K562 (cell line): ENCODE results near the gene ETV3L. TPM values are rescaled to one million over a fixed set of nuclear protein-coding genes. Genes with fewer than 3 reads are reported as not detected.

Experiments
- ATAC-seq: fragments of 200-7000 bp; cut with Tn5 transposase; 3 replicates; pipeline ENCODE4 v1.9.1; 2020; ENCODE audit warnings: moderate library complexity
- BruUV-seq: library from RNA; stranded (reverse); fragments of 400-500 nt; replicated peaks from 2 replicates; lab custom pipeline; 2021; lab: Mats Ljungman, UMichigan
- CTCF ChIA-PET: fragments of 300-600 bp; formaldehyde crosslinking; extraction: SDS; loops from one replicate; lab custom pipeline; 2021; ENCODE audit warnings: low intra/inter-chr PET ratio; lab: Yijun Ruan, JAX
- POLR2A ChIA-PET: fragments of 300-600, 350-650 bp; sonication (Branson Sonifier 250); formaldehyde crosslinking; extraction: SDS; loops from one replicate; lab custom pipeline; 2021; ENCODE audit warnings: antibody characterized with exemption, inconsistent platforms; lab: Yijun Ruan, JAX
- DNase-seq, 4 experiments: peaks; one replicate each; pipeline versions ENCODE4 v3.0.0 to v3.0.0-alpha.2; 2011 to 2018; ENCODE audit warnings: low spot score in 3 of 4, mixed read lengths in 3 of 4; ENCODE audit errors: extremely low read depth in 1 of 4
- FAIRE-seq: peaks from 2 replicates; lab custom pipeline; 2011; peaks lifted over from hg19 to GRCh38; lab: Jason Lieb, UNC
- H2AFZ ChIP-seq: 2 replicates; pipeline ENCODE4 v1.6.0; 2011; ENCODE audit warnings: low read depth, low read length, control low read depth, inconsistent platforms
- H3K27ac ChIP-seq: fragments of 200-600 bp; 3 replicates; pipeline ENCODE4 v1.8.0; 2011; ENCODE audit warnings: low read depth, mild to moderate bottlenecking, control low read depth, inconsistent platforms, low read length, moderate library complexity, mixed read lengths; ENCODE audit errors: extremely low read depth
- H3K27me3 ChIP-seq, 2 experiments: fragments of 300-600 bp in 1 of 2; 2 replicates in 1 of 2; 3 replicates in 1 of 2; pipeline versions ENCODE4 v1.6.0 to v1.8.0; 2011; ENCODE audit warnings: inconsistent platforms in 2 of 2, low read length in 2 of 2, mild to moderate bottlenecking in 1 of 2, mixed read lengths in 1 of 2, moderate library complexity in 1 of 2; ENCODE audit not compliant: control insufficient read depth in 2 of 2, insufficient read depth in 2 of 2
- H3K36me3 ChIP-seq: fragments of 300-600 bp; 3 replicates; pipeline ENCODE4 v1.8.0; 2011; ENCODE audit warnings: mild to moderate bottlenecking, low read length, inconsistent platforms; ENCODE audit not compliant: control insufficient read depth, insufficient read depth
- H3K4me1 ChIP-seq, 2 experiments: fragments of 200-600 bp in 1 of 2; replicated peaks in 1 of 2; 2 replicates in 1 of 2; 3 replicates in 1 of 2; pipeline versions ENCODE4 v1.5.1 to v1.8.0; 2011; ENCODE audit warnings: inconsistent platforms in 2 of 2, low read length in 2 of 2, mild to moderate bottlenecking in 1 of 2, mixed read lengths in 1 of 2, moderate library complexity in 1 of 2; ENCODE audit not compliant: control insufficient read depth in 2 of 2, insufficient read depth in 2 of 2
- H3K4me2 ChIP-seq: 2 replicates; pipeline ENCODE4 v1.6.1; 2011; ENCODE audit warnings: low read length, control low read depth, inconsistent platforms, mixed read lengths; ENCODE audit not compliant: insufficient read depth
- H3K4me3 ChIP-seq: fragments of 200-600 bp; sonication (generic), shearing (Covaris generic); 2 replicates; pipeline ENCODE4 v1.5.1; 2016; ENCODE audit warnings: control low read depth, inconsistent platforms
- H3K79me2 ChIP-seq: fragments of 200-600 bp; 3 replicates; pipeline ENCODE4 v1.8.0; 2011; ENCODE audit warnings: low read length, inconsistent platforms; ENCODE audit not compliant: control insufficient read depth, insufficient read depth
- H3K9ac ChIP-seq, 2 experiments: 2 replicates each; pipeline versions ENCODE4 v1.6.0 to v1.6.1; 2011; ENCODE audit warnings: low read depth in 2 of 2, low read length in 2 of 2, control low read depth in 1 of 2, inconsistent platforms in 1 of 2, mild to moderate bottlenecking in 1 of 2, mixed read lengths in 1 of 2; ENCODE audit not compliant: insufficient read depth in 1 of 2
- H3K9me1 ChIP-seq: one replicate; pipeline ENCODE4 v1.6.0; 2011; ENCODE audit warnings: inconsistent platforms, mild to moderate bottlenecking, low read length, moderate library complexity; ENCODE audit not compliant: control insufficient read depth, insufficient read depth
- H3K9me3 ChIP-seq: replicated peaks from 2 replicates; pipeline ENCODE4 v1.5.1; 2011; ENCODE audit warnings: low read depth, low read length, inconsistent platforms; ENCODE audit not compliant: control insufficient read depth, insufficient read depth
- H4K20me1 ChIP-seq: replicated peaks from 2 replicates; pipeline ENCODE4 v1.6.1; 2011; ENCODE audit warnings: low read length, inconsistent platforms, mixed read lengths; ENCODE audit not compliant: control insufficient read depth, insufficient read depth
- BRF2 ChIP-seq: IDR thresholded peaks from 3 replicates; pipeline ENCODE4 v1.6.1; 2011; ENCODE audit warnings: borderline replicate concordance, mild to moderate bottlenecking; ENCODE audit not compliant: insufficient read length, insufficient read depth
- CHAMP1 ChIP-seq: fragments of 450-650 bp; IDR thresholded peaks from 2 replicates; pipeline ENCODE4 v1.6.1; 2016; ENCODE audit warnings: mild to moderate bottlenecking
- CXXC5 ChIP-seq: fragments of 250-450 bp; sonication (Bioruptor Pico); IDR thresholded peaks from 2 replicates; pipeline ENCODE4 v1.8.0; 2022; ENCODE audit warnings: inconsistent platforms, mild to moderate bottlenecking, moderate library complexity
- HINFP ChIP-seq: fragments of 450-650 bp; conservative IDR thresholded peaks from 2 replicates; pipeline ENCODE4 v1.6.1; 2016; ENCODE audit warnings: missing genetic modification characterization, low read depth, mild to moderate bottlenecking, control low read depth, missing compliant biosample characterization
- IRF1 ChIP-seq: sonication (generic); formaldehyde crosslinking; IDR thresholded peaks from 2 replicates; pipeline ENCODE4 v1.8.0; 2022; ENCODE audit warnings: missing genetic modification reagents, mild to moderate bottlenecking, borderline replicate concordance
- MEF2A ChIP-seq: IDR thresholded peaks from 2 replicates; pipeline ENCODE4 v1.6.1; 2011; ENCODE audit warnings: low read depth, mild to moderate bottlenecking, low read length, moderate library complexity; ENCODE audit not compliant: control insufficient read depth
- OTX1 ChIP-seq: fragments of 450-650 bp; formaldehyde crosslinking; IDR thresholded peaks from 2 replicates; pipeline ENCODE4 v1.4.0; 2022; ENCODE audit warnings: mild to moderate bottlenecking
- PHB ChIP-seq: fragments of 250-450 bp; sonication (Bioruptor Pico); IDR thresholded peaks from 2 replicates; pipeline ENCODE4 v1.5.0; 2021
- SMARCA5 ChIP-seq: fragments of 450-650 bp; IDR thresholded peaks from 2 replicates; pipeline ENCODE4 v1.6.1; 2016
- SP2 ChIP-seq: IDR thresholded peaks from 2 replicates; pipeline ENCODE4 v1.6.1; 2011; ENCODE audit warnings: mild to moderate bottlenecking, low read depth, low read length, moderate library complexity; ENCODE audit not compliant: poor library complexity, severe bottlenecking; ENCODE audit errors: extremely low read depth
- STAT6 ChIP-seq: sonication (generic); formaldehyde crosslinking; IDR thresholded peaks from 2 replicates; pipeline ENCODE4 v1.8.1; 2023; ENCODE audit warnings: mild to moderate bottlenecking, missing genetic modification reagents
- ZNF507 ChIP-seq: conservative IDR thresholded peaks from 2 replicates; pipeline ENCODE4 v1.6.1; 2017; ENCODE audit warnings: missing genetic modification characterization, missing compliant biosample characterization
- WGBS: fragments of 100-300 bp; shearing (Covaris generic); methylation state at CpG from one replicate; pipeline ENCODE4 v1.1.6; 2016; ENCODE audit warnings: low coverage, mixed read lengths; ENCODE audit not compliant: insufficient coverage; ENCODE audit errors: missing lambda C conversion rate; 5-methylcytosine and 5-hydroxymethylcytosine counted together
- in situ Hi-C: fragments of 300-500 bp; cut with MboI; formaldehyde crosslinking; loops from 4 replicates; pipeline ENCODE4 v1.15.0; 2018; ENCODE audit warnings: inconsistent platforms, mixed read lengths
- intact Hi-C: fragments of 100-400 bp; cut with micrococcal nuclease; formaldehyde crosslinking; loops from 2 replicates; pipeline ENCODE4 v1.14.2; 2022
- polyA plus RNA-seq, 8 experiments: library from polyadenylated mRNA; depleted of rRNA in 4 of 8; stranded (reverse) in 5 of 8; unstranded in 3 of 8; fragments of >200 nt; fragmentation: Nextera tagmentation in 2 of 8; fragmentation: Illumina TruSeq in 1 of 8; extraction: Ambion mirVana in 2 of 8; extraction: Trizol in 1 of 8; gene quantifications; 2 replicates each; pipeline versions ENCODE4 v1.2.1 to v1.2.3, GENCODE V29; 2011 to 2014; ENCODE audit warnings: inconsistent platforms in 1 of 8, missing spikeins in 1 of 8
- total RNA-seq, 7 experiments: library from RNA; depleted of rRNA in 6 of 7; stranded (reverse); fragments of >200 nt in 6 of 7; fragmentation: Illumina TruSeq in 2 of 7; extraction: Trizol in 2 of 7; gene quantifications; 2 replicates each; pipeline versions ENCODE4 v1.2.1 to v1.2.3, GENCODE V29; 2011 to 2021; ENCODE audit warnings: low replicate concordance in 1 of 7

ETV3L gene
- total and polyA plus RNA-seq, 9 of the 15 experiments (the other 6 are each of a cell fraction or from before 2014, with no cell fraction given), result not detected

- Histone ChIP-seq H3K4me1 (peaks cover 7 to 44% of the 10 kb centered on the region in 2 experiments; a peak in 4 of 5 replicates), H2AFZ (peak overlapping the region; percentile 94), H3K27ac (peak overlapping the region; percentile 23; the same call in 1 of the 3 replicates), H3K9me3 (no peaks in the 10 kb centered on the region), H3K36me3 (no peaks in the 10 kb centered on the region; the same call in 2 of the 3 replicates), H3K79me2 (no peaks in the 10 kb centered on the region), H3K9ac (no peak overlapping the region), H3K27me3 (no peaks in the 10 kb centered on the region), H4K20me1 (no peaks in the 10 kb centered on the region), H3K9me1 (no peaks in the 10 kb centered on the region), H3K4me2 (no peak overlapping the region), H3K4me3 (no peak overlapping the region)
- intact Hi-C loops, result no loop called here
- FAIRE-seq (no peak), DNase-seq (no peak), ATAC-seq (no peak)
- 56% methylated on average over 1 of the region's 1 CpG for WGBS
- ChIA-PET POLR2A (no interaction called here), CTCF (interaction anchor here (0.6 kb wide), 1 partner anchor 9 kb away, joined by 3 read pairs; the partner anchor contains the start of gene ETV3)
- BruUV-seq, result no TSS peak
- no peak for TF ChIP-seq PHB (CRISPR knock-in tag)
- no peak for TF ChIP-seq CXXC5 (CRISPR knock-in tag)
- no peak for TF ChIP-seq OTX1 (CRISPR knock-in tag)
- TF ChIP-seq ZNF507 (tag), result no peak
- TF ChIP-seq IRF1 (CRISPR knock-in tag), result no peak
- no peak for TF ChIP-seq BRF2
- TF ChIP-seq SP2, result no peak
- TF ChIP-seq CHAMP1, result no peak
- TF ChIP-seq SMARCA5, result no peak
- no peak for TF ChIP-seq MEF2A
- no peak for TF ChIP-seq STAT6 (CRISPR knock-in tag)
- no peak for TF ChIP-seq HINFP (tag)
- in situ Hi-C loops, result no loop called here
Observed at GRCh38 chr1:157147037-157147436, 47.4 kb upstream of the ETV3L start.
